ENCODE data around the gene NOS3. TPM values are rescaled to one million over a fixed set of nuclear protein-coding genes. Genes with fewer than 3 reads are reported as not detected.
A peak's percentile ranks its signal among the peaks of the same experiment; 100 is the strongest.

The NOS3 gene
- total and polyA plus RNA-seq, 9 of the 15 experiments (the other 6 are each of a cell fraction or from before 2014, with no cell fraction given) = 1.1 to 121 (median 23.6) TPM

- TF ChIP-seq CHAMP1 (IDR thresholded peaks at IDR 0.05) = no peak
- TF ChIP-seq ID3 (CRISPR knock-in tag; IDR thresholded peaks at IDR 0.05) = no peak
- peak; percentile 39; the same call in 1 of the 2 replicates for TF ChIP-seq ID3 (tag; IDR thresholded peaks at IDR 0.05)
- no peak for TF ChIP-seq U2AF2 (optimal IDR thresholded peaks at IDR 0.05; ENCODE audit: low read depth, low read length)
- TF ChIP-seq, protein P1, sequence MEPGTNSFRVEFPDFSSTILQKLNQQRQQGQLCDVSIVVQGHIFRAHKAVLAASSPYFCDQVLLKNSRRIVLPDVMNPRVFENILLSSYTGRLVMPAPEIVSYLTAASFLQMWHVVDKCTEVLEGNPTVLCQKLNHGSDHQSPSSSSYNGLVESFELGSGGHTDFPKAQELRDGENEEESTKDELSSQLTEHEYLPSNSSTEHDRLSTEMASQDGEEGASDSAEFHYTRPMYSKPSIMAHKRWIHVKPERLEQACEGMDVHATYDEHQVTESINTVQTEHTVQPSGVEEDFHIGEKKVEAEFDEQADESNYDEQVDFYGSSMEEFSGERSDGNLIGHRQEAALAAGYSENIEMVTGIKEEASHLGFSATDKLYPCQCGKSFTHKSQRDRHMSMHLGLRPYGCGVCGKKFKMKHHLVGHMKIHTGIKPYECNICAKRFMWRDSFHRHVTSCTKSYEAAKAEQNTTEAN (CRISPR knock-in tag; IDR thresholded peaks at IDR 0.05) = no peak
- peak; percentile 62 for TF ChIP-seq LCOR (CRISPR knock-in tag; IDR thresholded peaks at IDR 0.05)
- TF ChIP-seq NCOA4 (IDR thresholded peaks at IDR 0.05; ENCODE audit: partially characterized antibody) = no peak
- no peak for TF ChIP-seq ARHGAP35 (IDR thresholded peaks at IDR 0.05; ENCODE audit: partially characterized antibody)
- TF ChIP-seq, protein P2, sequence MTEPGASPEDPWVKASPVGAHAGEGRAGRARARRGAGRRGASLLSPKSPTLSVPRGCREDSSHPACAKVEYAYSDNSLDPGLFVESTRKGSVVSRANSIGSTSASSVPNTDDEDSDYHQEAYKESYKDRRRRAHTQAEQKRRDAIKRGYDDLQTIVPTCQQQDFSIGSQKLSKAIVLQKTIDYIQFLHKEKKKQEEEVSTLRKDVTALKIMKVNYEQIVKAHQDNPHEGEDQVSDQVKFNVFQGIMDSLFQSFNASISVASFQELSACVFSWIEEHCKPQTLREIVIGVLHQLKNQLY (CRISPR knock-in tag; conservative IDR thresholded peaks at IDR 0.05) = no peak; a peak in 1 of 4 replicates
- TF ChIP-seq C11orf30 (IDR thresholded peaks at IDR 0.05; ENCODE audit: low read depth) = no peak
- peak in 1 of 2 experiments; percentile 55; a peak in 1 of 4 replicates for TF ChIP-seq KDM4B (IDR thresholded peaks at IDR 0.05; ENCODE audit: borderline replicate concordance in 2 of 2, low read depth in 1 of 2)
- TF ChIP-seq ZKSCAN8 (CRISPR knock-in tag; IDR thresholded peaks at IDR 0.05) = 0 out of 2 replicates have a peak, but pooled peaks have one; percentile 51
- no peak for TF ChIP-seq TAF15 (IDR thresholded peaks at IDR 0.05; ENCODE audit: low read depth, low read length)
- TF ChIP-seq SAFB (IDR thresholded peaks at IDR 0.05; ENCODE audit: borderline replicate concordance, low read depth, low read length) = no peak; the same call in 1 of the 2 replicates
- TF ChIP-seq STAG1 (CRISPR knock-in tag; IDR thresholded peaks at IDR 0.05; ENCODE audit: borderline replicate concordance) = no peak
- TF ChIP-seq ZNF586 (CRISPR knock-in tag; conservative IDR thresholded peaks at IDR 0.05) = no peak
- peak; percentile 71; the same call in 1 of the 2 replicates for TF ChIP-seq TCF7 (IDR thresholded peaks at IDR 0.05; ENCODE audit: borderline replicate concordance)
- no peak for TF ChIP-seq DACH1 (IDR thresholded peaks at IDR 0.05; ENCODE audit: partially characterized antibody)
- TF ChIP-seq BRD9 (IDR thresholded peaks at IDR 0.05; ENCODE audit: low read depth, partially characterized antibody) = no peak
- no peak for TF ChIP-seq CCAR2 (IDR thresholded peaks at IDR 0.05; ENCODE audit: low read depth, low read length)
- TF ChIP-seq ZZZ3 (IDR thresholded peaks at IDR 0.05) = no peak
- TF ChIP-seq BCL6 (CRISPR knock-in tag; IDR thresholded peaks at IDR 0.05) = 0 out of 2 replicates have a peak, but pooled peaks have one; percentile 21
- 0 out of 4 replicates have a peak, but pooled peaks of 1 of the 2 experiments have one; percentile 18 for TF ChIP-seq TBL1XR1 (IDR thresholded peaks at IDR 0.05; ENCODE audit: low read length in 2 of 2)
- TF ChIP-seq ETV5 (CRISPR knock-in tag; IDR thresholded peaks at IDR 0.05; ENCODE audit: low read depth) = peak; percentile 63
These were observed 19.7 kb downstream of the NOS3 start (continued) for GRCh38 chr7:151010307-151011096.

All from K562 (cell line).